ENCODE measurements around the gene TM4SF4.

Gene TM4SF4

DNA sequence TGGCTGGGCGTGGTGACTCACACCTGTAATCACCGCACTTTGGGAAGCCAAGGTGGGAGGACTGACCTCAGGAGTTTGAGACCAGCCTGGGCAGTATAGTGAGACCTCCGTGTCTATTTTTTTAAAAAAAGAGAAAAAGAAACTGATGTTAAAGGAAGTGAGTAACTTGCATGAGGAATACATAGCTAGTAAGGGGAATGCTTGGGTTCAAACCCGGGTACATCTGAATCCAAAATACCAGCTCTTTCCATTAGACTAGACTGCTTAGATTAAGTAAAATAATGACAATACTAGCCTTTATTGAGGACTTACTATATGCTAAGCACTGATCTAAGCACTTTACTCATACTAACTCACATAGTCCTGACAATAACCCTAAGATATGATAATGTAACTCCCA is 22.4 kb downstream of the TM4SF4 start:
- no peaks in the 10 kb centered on the region for H3K36me3 ChIP-seq (ENCODE audit: insufficient read depth, low read length)
- H3K9me3 ChIP-seq (ENCODE audit: insufficient read depth, low read depth, low read length), result no peaks in the 10 kb centered on the region
- TF ChIP-seq, protein P1, sequence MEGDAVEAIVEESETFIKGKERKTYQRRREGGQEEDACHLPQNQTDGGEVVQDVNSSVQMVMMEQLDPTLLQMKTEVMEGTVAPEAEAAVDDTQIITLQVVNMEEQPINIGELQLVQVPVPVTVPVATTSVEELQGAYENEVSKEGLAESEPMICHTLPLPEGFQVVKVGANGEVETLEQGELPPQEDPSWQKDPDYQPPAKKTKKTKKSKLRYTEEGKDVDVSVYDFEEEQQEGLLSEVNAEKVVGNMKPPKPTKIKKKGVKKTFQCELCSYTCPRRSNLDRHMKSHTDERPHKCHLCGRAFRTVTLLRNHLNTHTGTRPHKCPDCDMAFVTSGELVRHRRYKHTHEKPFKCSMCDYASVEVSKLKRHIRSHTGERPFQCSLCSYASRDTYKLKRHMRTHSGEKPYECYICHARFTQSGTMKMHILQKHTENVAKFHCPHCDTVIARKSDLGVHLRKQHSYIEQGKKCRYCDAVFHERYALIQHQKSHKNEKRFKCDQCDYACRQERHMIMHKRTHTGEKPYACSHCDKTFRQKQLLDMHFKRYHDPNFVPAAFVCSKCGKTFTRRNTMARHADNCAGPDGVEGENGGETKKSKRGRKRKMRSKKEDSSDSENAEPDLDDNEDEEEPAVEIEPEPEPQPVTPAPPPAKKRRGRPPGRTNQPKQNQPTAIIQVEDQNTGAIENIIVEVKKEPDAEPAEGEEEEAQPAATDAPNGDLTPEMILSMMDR (conservative IDR thresholded peaks at IDR 0.05; ENCODE audit: low read length), result no peak
- TF ChIP-seq EZH2phosphoT487 (IDR thresholded peaks at IDR 0.05; ENCODE audit: borderline replicate concordance), result no peak
- H2AFZ ChIP-seq (ENCODE audit: low read length), result 0 out of 2 replicates have a peak overlapping the region, but pooled peaks have one; percentile 29
- no peaks in the 10 kb centered on the region for H3K79me2 ChIP-seq (ENCODE audit: insufficient read depth, low read length)
- H3K4me1 ChIP-seq (ENCODE audit: insufficient read depth, low read length, poor library complexity, severe bottlenecking), result no peaks in the 10 kb centered on the region
- H3K9ac ChIP-seq (ENCODE audit: low read depth, low read length, poor library complexity, severe bottlenecking), result no peak overlapping the region
- no peaks in the 10 kb centered on the region for H3K9me2 ChIP-seq (replicated peaks; ENCODE audit: low read depth, low read length)
- H3F3A ChIP-seq (ENCODE audit: low read depth), result no peaks in the 10 kb centered on the region
- no peaks in the 10 kb centered on the region for H4K20me1 ChIP-seq (ENCODE audit: insufficient read depth, low read length, poor library complexity, severe bottlenecking)
- no peak overlapping the region for H3K4me2 ChIP-seq (ENCODE audit: low read depth, low read length, poor library complexity, severe bottlenecking)
- H3K27me3 ChIP-seq (ENCODE audit: insufficient read depth, low read length, poor library complexity, severe bottlenecking), result no peaks in the 10 kb centered on the region
- H3K4me3 ChIP-seq (ENCODE audit: low read length, poor library complexity, severe bottlenecking), result no peak overlapping the region

DNA sequence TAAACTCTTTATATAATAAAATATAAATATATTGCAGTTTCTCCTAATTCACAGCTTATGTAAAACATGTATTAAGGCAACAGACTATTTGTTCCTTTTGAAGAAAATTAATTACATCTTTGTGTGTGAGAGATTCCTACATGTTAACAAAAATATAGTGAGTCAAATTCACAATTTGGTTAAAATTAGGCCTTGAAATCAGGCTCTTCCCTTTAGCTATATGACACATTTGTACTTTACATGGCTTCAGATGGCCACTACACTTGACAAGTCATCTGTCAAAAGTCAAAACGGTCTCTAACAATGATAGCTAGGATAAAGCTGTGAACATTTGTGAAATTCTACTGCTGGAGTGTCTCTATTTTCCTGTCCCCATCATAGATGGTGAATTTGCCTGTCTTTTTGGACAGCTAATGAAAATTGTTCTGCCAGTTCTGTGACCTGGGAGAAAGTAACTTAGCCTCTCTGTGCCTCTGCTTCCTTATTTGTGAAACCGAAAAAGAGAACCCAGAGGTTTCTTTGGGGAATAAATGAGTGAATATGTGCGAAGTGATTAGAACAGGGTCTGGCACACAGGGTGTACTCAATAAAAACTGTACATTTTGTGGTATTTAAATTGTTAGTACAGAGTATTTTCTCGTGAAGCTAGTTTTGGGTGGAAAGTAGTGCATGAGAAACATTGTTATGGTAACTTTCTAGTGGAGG is 23.6 kb downstream of the TM4SF4 start:
- no peaks in the 10 kb centered on the region for H3K9me2 ChIP-seq (replicated peaks; ENCODE audit: low read depth, low read length)
- H3K4me2 ChIP-seq (ENCODE audit: low read depth, low read length, poor library complexity, severe bottlenecking), result no peak overlapping the region
- no peaks in the 10 kb centered on the region for H3K27me3 ChIP-seq (ENCODE audit: insufficient read depth, low read length, poor library complexity, severe bottlenecking)
- H4K20me1 ChIP-seq (ENCODE audit: insufficient read depth, low read length, poor library complexity, severe bottlenecking), result no peaks in the 10 kb centered on the region
- H3K79me2 ChIP-seq (ENCODE audit: insufficient read depth, low read length), result no peaks in the 10 kb centered on the region
- H3K9me3 ChIP-seq (ENCODE audit: insufficient read depth, low read depth, low read length), result no peaks in the 10 kb centered on the region
- no peak overlapping the region for H3K9ac ChIP-seq (ENCODE audit: low read depth, low read length, poor library complexity, severe bottlenecking)
- H3F3A ChIP-seq (ENCODE audit: low read depth), result no peaks in the 10 kb centered on the region
- H2AFZ ChIP-seq (ENCODE audit: low read length), result no peak overlapping the region
- TF ChIP-seq, protein P1 (conservative IDR thresholded peaks at IDR 0.05; ENCODE audit: low read length), result no peak
- no peak for TF ChIP-seq EZH2phosphoT487 (IDR thresholded peaks at IDR 0.05; ENCODE audit: borderline replicate concordance)
- H3K36me3 ChIP-seq (ENCODE audit: insufficient read depth, low read length), result no peaks in the 10 kb centered on the region
- no peaks in the 10 kb centered on the region for H3K4me1 ChIP-seq (ENCODE audit: insufficient read depth, low read length, poor library complexity, severe bottlenecking)
- no peak overlapping the region for H3K4me3 ChIP-seq (ENCODE audit: low read length, poor library complexity, severe bottlenecking)

DNA sequence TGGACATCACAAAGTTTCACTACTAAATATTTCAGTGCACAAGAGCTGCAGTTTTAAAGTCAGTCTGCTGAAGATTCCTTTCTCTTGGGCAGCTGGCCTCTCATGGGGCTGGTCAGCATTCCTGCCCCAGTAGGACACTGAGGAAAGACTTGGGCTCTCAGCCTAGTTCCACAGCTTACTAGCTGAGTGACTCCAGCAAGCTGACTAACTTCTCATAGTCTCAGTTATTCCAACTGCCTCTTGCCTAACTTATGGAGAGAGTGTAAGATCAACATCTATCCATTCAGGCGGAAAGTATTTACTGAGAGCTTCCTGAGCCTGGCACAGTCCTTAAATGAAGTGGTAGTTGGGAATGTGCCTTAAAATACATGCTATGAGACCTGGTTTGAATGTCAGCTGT is 27.0 kb downstream of the TM4SF4 start:
- Histone ChIP-seq H3F3A (ENCODE audit: low read depth) (no peaks in the 10 kb centered on the region), H3K36me3 (ENCODE audit: insufficient read depth, low read length) (no peaks in the 10 kb centered on the region), H3K79me2 (ENCODE audit: insufficient read depth, low read length) (no peaks in the 10 kb centered on the region), H2AFZ (ENCODE audit: low read length) (no peak overlapping the region), H4K20me1 (ENCODE audit: insufficient read depth, low read length, poor library complexity, severe bottlenecking) (no peaks in the 10 kb centered on the region), H3K9me3 (ENCODE audit: insufficient read depth, low read depth, low read length) (no peaks in the 10 kb centered on the region), H3K27me3 (ENCODE audit: insufficient read depth, low read length, poor library complexity, severe bottlenecking) (no peaks in the 10 kb centered on the region), H3K9me2 (replicated peaks; ENCODE audit: low read depth, low read length) (no peaks in the 10 kb centered on the region), H3K4me2 (ENCODE audit: low read depth, low read length, poor library complexity, severe bottlenecking) (no peak overlapping the region), H3K4me3 (ENCODE audit: low read length, poor library complexity, severe bottlenecking) (no peak overlapping the region), H3K4me1 (ENCODE audit: insufficient read depth, low read length, poor library complexity, severe bottlenecking) (peaks cover 9% of the 10 kb centered on the region), H3K9ac (ENCODE audit: low read depth, low read length, poor library complexity, severe bottlenecking) (no peak overlapping the region)
- no peak for TF ChIP-seq EZH2phosphoT487 (IDR thresholded peaks at IDR 0.05; ENCODE audit: borderline replicate concordance)
- TF ChIP-seq, protein P1 (conservative IDR thresholded peaks at IDR 0.05; ENCODE audit: low read length), result no peak

All from Loucy (cell line).